Mesodermal cell (in vitro differentiated cells): Measurements from ENCODE around the gene CLDN2.

Source experiments
- H3K27ac ChIP-seq: 2 replicates; pipeline ENCODE4 v1.7.0; 2013; ENCODE audit warnings: mild to moderate bottlenecking, low read depth, low read length, moderate library complexity; ENCODE audit not compliant: severe bottlenecking
- H3K36me3 ChIP-seq: 2 replicates; pipeline ENCODE4 v1.7.1; 2013; ENCODE audit warnings: mild to moderate bottlenecking, low read length, moderate library complexity; ENCODE audit not compliant: control insufficient read depth, insufficient read depth
- H3K4me1 ChIP-seq: one replicate; pipeline ENCODE4 v1.7.1; 2013; ENCODE audit warnings: mild to moderate bottlenecking, low read length; ENCODE audit not compliant: insufficient read depth, control insufficient read depth, poor library complexity, severe bottlenecking
- H3K4me3 ChIP-seq: 2 replicates; pipeline ENCODE4 v1.7.0; 2013; ENCODE audit warnings: low read length, control low read depth, mild to moderate bottlenecking; ENCODE audit not compliant: insufficient read depth, poor library complexity, severe bottlenecking; ENCODE audit errors: extremely low read depth
- H3K9me3 ChIP-seq: 2 replicates; pipeline ENCODE4 v1.7.1; 2013; ENCODE audit warnings: mild to moderate bottlenecking, low read length, moderate library complexity; ENCODE audit not compliant: control insufficient read depth
- WGBS, 2 experiments: methylation state at CpG; one replicate each; pipeline ENCODE4 v1.1.5; 2013; ENCODE audit warnings: missing lambda C conversion rate in 2 of 2; ENCODE audit not compliant: insufficient coverage in 2 of 2; 5-methylcytosine and 5-hydroxymethylcytosine counted together

Gene CLDN2

DNA sequence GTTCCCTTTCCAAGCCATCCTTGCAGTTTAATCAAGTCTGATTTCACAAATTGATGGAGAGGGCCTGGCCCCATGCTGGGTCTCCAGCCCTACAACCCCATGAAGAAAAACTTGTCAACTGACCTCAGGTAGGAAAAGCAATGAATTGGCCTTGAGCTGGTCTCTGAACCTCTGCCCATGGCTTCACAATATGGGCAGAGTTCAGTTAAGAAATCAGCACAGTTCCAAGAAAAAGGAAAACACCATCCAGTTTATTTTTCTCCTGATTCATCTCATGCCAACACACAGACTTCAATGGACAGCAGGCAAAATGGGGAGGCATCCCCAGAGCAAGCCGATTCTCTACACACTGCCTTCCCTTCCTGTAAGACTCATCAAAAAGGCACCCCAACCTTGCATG lies 20.4 kb upstream of the CLDN2 start:
- Histone ChIP-seq H3K9me3 (no peaks in the 10 kb centered on the region), H3K4me1 (peaks cover 15% of the 10 kb centered on the region), H3K27ac (no peak overlapping the region), H3K4me3 (no peak overlapping the region), H3K36me3 (no peaks in the 10 kb centered on the region)
- WGBS, 2 experiments: no CpG with 5 or more reads among the region's 1 CpG

DNA sequence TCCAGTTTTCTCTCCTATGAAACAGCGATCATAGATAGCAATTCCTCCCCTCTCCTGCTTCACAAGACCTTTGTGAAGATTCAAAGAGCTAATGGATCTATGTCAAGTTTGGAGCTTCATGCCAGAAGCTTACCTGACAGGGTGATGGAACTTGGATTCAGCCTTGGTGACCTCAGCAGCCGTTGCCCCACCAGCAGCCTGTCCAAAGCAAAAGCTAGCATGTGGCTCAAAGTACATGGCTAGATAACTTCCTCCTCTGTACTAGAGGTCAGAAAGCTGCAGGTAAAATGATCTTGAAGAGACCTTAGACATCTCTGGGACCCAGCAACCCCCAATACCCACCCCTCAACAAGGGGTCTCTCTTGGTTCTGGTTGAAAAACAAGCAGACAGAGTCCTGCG lies 18.9 kb upstream of the CLDN2 start:
- Histone ChIP-seq H3K9me3 (no peaks in the 10 kb centered on the region), H3K4me3 (no peak overlapping the region), H3K27ac (no peak overlapping the region), H3K4me1 (peaks cover 5% of the 10 kb centered on the region), H3K36me3 (no peaks in the 10 kb centered on the region)
- no CpG with 5 or more reads among the region's 3 CpGs for WGBS, 2 experiments

DNA sequence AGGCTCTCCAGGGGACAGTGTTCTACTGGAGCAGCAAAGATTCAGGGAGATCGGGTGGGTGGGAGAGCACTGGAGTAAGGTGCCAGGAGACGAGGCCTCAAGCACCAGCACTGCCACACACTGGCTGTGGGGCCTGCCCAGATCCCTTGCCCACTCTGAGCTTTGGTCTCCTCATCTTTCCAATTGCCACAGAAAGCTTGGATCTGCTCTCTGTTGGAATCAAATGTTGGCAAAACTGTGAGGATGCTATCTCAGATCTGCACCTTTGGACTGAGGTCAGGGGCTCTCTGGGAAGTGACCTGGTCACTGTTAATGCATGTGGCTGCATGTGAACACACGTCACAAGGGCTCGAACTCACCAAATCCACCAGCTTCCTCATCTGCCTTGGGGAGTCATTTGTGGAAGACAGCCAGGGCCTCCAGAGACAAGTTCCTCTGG lies 18.4 kb upstream of the CLDN2 start:
- Histone ChIP-seq H3K4me3 (no peak overlapping the region), H3K36me3 (no peaks in the 10 kb centered on the region), H3K27ac (no peak overlapping the region), H3K9me3 (no peaks in the 10 kb centered on the region), H3K4me1 (peaks cover 5% of the 10 kb centered on the region)
- WGBS, 2 experiments: 100% methylated on average over 1 of the region's 4 CpGs

DNA sequence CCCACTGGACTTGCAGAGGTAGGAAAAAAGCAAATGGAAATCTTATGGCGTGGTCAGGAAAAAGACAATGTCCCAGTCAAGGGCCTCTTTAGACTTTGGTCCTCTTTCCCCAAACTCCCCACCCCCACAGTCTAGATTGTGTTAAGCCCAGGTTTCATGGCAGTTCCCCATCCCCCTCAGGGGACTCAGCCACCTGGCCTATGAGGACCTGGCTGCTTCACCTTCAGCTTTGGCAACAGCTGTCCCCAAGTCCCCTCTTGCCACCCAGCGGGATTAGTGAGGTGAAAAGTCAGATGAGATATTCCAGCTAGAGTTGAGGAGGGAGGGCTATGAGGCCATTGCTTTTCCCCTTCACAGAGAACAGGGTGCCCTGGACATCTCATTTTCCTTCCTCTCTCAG lies 17.5 kb upstream of the CLDN2 start:
- no peaks in the 10 kb centered on the region for H3K36me3 ChIP-seq
- no peak overlapping the region for H3K4me3 ChIP-seq
- H3K9me3 ChIP-seq: no peaks in the 10 kb centered on the region
- 83% methylated on average over 1 of the region's 2 CpGs; no CpG with 5 or more reads in 1 of the 2 experiments for WGBS, 2 experiments
- no peak overlapping the region for H3K27ac ChIP-seq
- peaks cover 2% of the 10 kb centered on the region for H3K4me1 ChIP-seq

DNA sequence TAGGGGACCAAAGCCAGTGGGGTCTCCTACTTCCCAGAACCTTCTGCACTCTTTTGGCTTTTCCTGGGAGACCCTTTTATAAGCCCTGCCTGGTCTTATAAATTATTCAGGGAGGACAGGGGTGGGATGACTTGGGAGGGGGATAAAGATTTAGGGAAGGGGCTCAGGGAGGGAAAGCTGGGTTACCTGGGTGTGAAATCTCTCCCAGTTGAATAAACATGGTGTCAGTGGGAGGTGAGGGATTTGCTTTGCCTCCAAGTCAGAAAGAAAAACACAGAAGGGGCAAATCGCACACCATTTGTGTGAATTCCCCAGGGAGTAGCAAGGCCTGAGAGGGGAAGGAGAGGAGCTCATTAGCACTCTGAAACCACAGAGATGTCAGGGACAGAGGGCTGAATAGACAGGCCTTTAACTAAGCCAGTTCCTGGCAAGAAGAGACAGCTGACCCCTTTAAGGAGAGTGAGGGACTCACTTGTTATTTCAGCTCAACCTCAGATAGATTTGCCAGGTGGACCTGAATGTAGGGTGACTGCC lies 16.8 kb upstream of the CLDN2 start, which contains the start of gene RIPPLY1:
Gene RIPPLY1, minus strand, starts transcription at position 51 of the 534 bp plus-strand sequence. CDS start 54 bp downstream, outside the sequence.
- no peaks in the 10 kb centered on the region for H3K36me3 ChIP-seq
- no peaks in the 10 kb centered on the region for H3K9me3 ChIP-seq
- H3K4me3 ChIP-seq: no peak within 1 kb of the TSS
- peaks cover 2% of the 10 kb centered on the region for H3K4me1 ChIP-seq
- WGBS, 2 experiments: 44% methylated on average over 1 of the region's 1 CpG; no CpG with 5 or more reads in 1 of the 2 experiments
- H3K27ac ChIP-seq: no peak within 1 kb of the TSS

DNA sequence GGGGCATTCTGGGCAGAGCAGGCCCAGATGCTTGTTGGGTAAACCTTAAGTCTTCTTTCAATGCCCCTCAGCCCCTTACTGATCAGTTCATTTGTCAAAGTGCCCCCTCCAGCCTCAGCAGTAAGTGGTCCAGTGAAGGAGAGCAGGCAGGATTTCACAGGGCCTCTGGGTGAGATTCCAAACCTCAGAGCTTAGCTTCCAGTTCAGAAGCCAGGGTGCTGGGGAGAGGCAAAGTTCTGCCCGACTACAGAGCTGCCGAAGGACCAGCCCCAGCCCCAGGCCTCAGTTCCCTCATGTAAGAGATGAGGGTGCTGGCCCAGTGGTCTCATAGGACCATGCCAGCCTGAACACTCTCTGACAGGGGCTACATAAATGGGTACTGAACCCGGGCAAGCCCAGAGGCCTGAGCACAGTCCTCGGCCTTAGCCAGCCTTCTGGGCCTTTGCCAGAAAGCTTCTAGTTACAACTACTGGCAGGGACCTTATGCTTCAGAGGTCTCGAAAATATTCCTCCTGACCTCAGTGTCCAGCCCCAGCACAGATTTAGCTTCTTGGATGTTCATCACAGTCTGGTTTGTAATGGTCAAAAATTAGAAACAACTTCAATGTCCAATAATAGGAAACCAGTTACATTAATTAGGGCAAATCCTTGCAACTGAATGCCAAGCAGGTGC lies 16.2 kb upstream of the CLDN2 start:
- H3K36me3 ChIP-seq: no peaks in the 10 kb centered on the region
- H3K9me3 ChIP-seq: no peaks in the 10 kb centered on the region
- no peak overlapping the region for H3K4me3 ChIP-seq
- peaks cover 2% of the 10 kb centered on the region for H3K4me1 ChIP-seq
- no peak overlapping the region for H3K27ac ChIP-seq
- WGBS, 2 experiments: 85 to 100% methylated on average over 1 to 4 of the region's 5 CpGs

DNA sequence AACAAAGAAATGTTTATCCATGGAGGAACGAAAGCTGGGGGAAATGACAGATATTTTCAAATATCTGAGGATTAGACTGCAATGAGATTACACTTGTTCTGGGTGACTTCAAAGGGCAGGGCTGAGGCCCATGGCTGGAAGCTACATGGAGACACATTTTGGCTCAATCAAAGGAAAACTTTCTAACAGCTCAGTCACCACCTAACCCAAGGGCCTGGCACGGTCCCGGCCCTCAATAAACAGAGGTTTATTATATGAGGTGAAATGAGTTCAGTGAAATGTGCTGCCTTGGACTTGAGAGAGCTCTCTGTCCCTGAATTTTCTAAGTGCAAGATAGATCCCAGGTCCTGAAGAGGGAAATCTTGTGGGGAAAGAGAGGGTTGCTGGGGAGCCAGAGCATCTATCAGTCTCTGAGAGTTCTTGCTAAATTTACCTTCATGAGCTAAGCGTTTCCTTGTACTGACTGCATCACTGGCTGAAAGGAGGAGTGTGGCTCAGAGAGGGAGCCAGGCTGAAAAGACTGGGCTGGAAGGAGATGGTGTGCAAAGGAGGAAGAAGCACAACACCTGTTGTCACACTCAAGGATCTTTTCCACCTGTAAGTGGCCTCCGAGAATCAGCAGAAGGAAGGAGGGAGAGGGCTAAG lies 15.0 kb upstream of the CLDN2 start:
- Histone ChIP-seq H3K36me3 (no peaks in the 10 kb centered on the region), H3K4me1 (peaks cover 2% of the 10 kb centered on the region), H3K9me3 (no peaks in the 10 kb centered on the region), H3K27ac (no peak overlapping the region), H3K4me3 (no peak overlapping the region)
- WGBS, 2 experiments: no CpG with 5 or more reads among the region's 5 CpGs

DNA sequence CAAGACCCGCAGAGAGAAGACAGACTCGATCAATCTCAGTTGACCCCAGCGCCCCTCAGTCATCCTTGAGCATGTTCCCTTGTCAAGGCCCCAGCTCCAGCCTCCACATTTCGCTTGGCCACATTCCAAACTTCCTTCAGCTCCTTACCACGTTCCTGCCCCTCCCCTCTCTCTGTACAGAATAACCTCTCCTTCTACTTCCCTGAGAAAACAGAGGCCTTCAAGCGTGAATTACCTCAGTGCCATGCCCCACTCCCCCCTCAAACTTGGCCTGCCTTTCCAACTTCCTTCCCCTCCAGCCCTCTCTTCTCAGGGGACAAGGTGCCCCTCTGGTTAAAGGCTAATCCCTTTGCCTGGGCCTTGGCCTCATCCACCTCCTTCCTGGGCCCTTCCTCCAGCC lies 13.8 kb upstream of the CLDN2 start:
- H3K9me3 ChIP-seq: no peaks in the 10 kb centered on the region
- no peaks in the 10 kb centered on the region for H3K36me3 ChIP-seq
- H3K4me1 ChIP-seq: peaks cover 2% of the 10 kb centered on the region
- no peak overlapping the region for H3K27ac ChIP-seq
- no peak overlapping the region for H3K4me3 ChIP-seq
- WGBS, 2 experiments: 90 to 96% methylated on average over 4 of the region's 6 CpGs

DNA sequence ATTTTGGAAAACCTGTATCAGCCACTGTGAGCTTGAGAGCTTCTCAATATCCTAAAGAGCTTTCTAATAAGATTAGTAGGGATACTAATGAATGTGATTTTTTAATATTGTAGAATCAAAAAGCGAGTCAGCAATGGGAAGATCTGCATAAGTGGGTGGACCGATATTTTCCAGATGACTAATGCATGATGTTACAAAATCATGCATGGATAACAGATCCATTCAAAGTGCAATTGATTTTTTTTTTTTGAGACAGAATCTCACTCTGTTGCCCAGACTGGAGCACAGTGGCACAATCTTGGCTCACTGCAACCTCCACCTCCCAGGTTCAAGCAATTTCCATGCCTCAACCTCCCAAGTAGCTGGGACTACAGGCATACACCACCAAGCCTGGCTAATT lies 7.3 kb upstream of the CLDN2 start:
- H3K9me3 ChIP-seq: no peaks in the 10 kb centered on the region
- no peak overlapping the region for H3K4me3 ChIP-seq
- no peaks in the 10 kb centered on the region for H3K4me1 ChIP-seq
- H3K27ac ChIP-seq: no peak overlapping the region
- H3K36me3 ChIP-seq: no peaks in the 10 kb centered on the region
- 100% methylated on average over 1 of the region's 2 CpGs; no CpG with 5 or more reads in 1 of the 2 experiments for WGBS, 2 experiments

DNA sequence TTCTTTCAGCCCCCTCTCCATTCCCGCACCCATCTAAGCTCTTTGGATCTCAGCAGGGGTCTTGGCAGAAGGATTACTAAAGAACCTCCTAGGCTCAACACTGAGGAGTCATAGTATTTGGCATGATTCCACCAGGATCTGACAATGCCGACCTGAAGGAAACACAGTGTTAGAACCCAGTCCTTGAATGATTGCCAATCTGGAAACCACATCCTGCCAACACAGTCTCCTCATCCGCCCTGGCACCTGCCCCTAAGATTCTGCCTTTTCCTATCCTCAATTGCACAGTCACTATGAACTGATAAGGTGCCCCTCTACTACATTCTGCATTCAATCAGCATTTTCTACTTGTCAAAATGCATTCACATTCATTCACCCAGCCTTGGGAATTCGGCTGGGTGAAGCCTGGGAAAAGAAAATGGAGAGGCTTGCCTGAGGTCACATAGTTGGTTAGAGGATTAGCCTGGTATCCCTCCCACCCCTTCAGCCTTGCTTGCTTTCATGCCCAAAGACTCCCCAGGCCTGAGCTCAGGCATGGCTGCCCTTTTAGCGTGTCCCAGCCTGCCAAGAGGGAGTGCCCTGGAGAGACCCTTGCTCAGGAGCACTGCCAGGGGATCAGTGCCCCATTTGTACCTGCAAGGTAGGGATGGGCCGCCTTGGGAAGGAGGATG lies 2.2 kb upstream of the CLDN2 start:
- 83 to 89% methylated on average over 1 to 2 of the region's 6 CpGs for WGBS, 2 experiments
- H3K36me3 ChIP-seq: no peaks in the 10 kb centered on the region
- H3K4me3 ChIP-seq: no peak overlapping the region

More for the DNA sequence above, 2.2 kb upstream of the CLDN2 start:
- H3K4me1 ChIP-seq: no peaks in the 10 kb centered on the region
- no peaks in the 10 kb centered on the region for H3K9me3 ChIP-seq
- no peak overlapping the region for H3K27ac ChIP-seq
